GM12872 (cell line): Measurements from ENCODE around the gene TFG.

Source experiments
- TF ChIP-seq, protein P1 (sequence below): IDR thresholded peaks from 3 replicates; pipeline ENCODE4 v1.5.1; 2011; ENCODE audit warnings: low read depth, mild to moderate bottlenecking, low read length, moderate library complexity; ENCODE audit not compliant: insufficient read depth

TFG gene

GRCh38 chr3:100702082-100702979, 7.0 kb upstream of the TFG start:
- TF ChIP-seq, protein P1, sequence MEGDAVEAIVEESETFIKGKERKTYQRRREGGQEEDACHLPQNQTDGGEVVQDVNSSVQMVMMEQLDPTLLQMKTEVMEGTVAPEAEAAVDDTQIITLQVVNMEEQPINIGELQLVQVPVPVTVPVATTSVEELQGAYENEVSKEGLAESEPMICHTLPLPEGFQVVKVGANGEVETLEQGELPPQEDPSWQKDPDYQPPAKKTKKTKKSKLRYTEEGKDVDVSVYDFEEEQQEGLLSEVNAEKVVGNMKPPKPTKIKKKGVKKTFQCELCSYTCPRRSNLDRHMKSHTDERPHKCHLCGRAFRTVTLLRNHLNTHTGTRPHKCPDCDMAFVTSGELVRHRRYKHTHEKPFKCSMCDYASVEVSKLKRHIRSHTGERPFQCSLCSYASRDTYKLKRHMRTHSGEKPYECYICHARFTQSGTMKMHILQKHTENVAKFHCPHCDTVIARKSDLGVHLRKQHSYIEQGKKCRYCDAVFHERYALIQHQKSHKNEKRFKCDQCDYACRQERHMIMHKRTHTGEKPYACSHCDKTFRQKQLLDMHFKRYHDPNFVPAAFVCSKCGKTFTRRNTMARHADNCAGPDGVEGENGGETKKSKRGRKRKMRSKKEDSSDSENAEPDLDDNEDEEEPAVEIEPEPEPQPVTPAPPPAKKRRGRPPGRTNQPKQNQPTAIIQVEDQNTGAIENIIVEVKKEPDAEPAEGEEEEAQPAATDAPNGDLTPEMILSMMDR, result no peak

GRCh38 chr3:100702980-100703345, 6.3 kb upstream of the TFG start:
- TF ChIP-seq, protein P1, result no peak

- TF ChIP-seq, protein P1, result no peak
Measured at GRCh38 chr3:100703865-100704264, 5.4 kb upstream of the TFG start.

DNA sequence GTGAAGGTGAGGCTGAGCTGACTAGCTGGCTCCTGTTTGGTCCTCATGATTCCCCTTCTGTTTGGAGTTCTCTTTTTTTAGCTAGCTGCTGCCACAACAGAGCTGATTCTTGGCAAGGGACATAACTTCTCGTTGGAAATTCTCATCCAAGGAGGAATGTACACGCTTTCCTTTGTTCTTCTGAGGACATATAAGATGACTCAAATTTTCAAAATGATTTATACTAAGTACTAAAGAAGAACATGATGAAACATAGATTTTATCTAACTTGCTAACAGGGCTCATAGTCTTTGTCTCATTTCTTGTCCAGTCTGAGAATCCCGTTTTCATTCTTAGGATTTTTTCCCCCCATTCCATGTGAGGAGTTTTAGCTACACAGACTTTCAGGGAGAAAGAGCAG, 2.9 kb upstream of the TFG start:
- TF ChIP-seq, protein P1, result no peak

GRCh38 chr3:100708644-100708988, 678 bp upstream of the TFG start:
- TF ChIP-seq, protein P1, result no peak

GRCh38 chr3:100709842-100710260, 557 bp downstream of the TFG start:
- TF ChIP-seq, protein P1, result no peak

- TF ChIP-seq, protein P1, result peak; percentile 39
Measured at GRCh38 chr3:100710261-100710968, 1.1 kb downstream of the TFG start.
